DMS153 treated with DMSO at 0.1 percent for 48 hours (cell line): ENCODE measurements around the gene EXOC2.
"Not testable (repeated sequence)": the region's sequence is repeated elsewhere in the genome, so short reads cannot be mapped to it uniquely, and the experiment has no call there.

Source experiments
- DNase-seq: peaks from one replicate; lab custom pipeline; 2025; ENCODE audit not compliant: unreplicated experiment; lab: John Stamatoyannopoulos, UW

EXOC2 gene

GRCh38 chr6:709471-710056 lies 16.6 kb upstream of the EXOC2 start:
- DNase-seq: no peak

GRCh38 chr6:708237-708598 lies 15.3 kb upstream of the EXOC2 start:
- DNase-seq: no peak

- no peak for DNase-seq
Measured at GRCh38 chr6:707576-708236, 14.8 kb upstream of the EXOC2 start.

- DNase-seq: no peak
Measured at GRCh38 chr6:706819-707381, 14.0 kb upstream of the EXOC2 start.

DNA sequence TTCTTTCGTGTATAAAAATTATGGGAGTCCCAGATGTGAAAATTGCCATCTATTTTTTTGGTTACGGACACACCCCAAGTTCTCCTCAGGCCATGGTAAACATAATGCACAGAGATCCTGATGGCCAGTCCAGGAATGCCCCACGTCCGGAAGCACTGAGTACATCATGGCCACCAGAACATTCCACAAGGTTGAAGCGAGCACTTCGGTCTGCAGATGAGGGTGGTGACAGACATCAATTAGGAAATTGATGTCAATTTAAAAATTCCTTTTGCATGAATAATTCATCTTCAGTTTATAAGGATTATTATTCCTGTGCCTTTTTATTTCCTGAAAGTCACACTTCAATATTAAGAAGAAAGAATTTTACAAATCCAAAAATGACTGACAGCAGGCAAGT lies 13.2 kb upstream of the EXOC2 start:
- DNase-seq: no peak

GRCh38 chr6:705047-705446 lies 12.1 kb upstream of the EXOC2 start:
- no peak for DNase-seq

DNA sequence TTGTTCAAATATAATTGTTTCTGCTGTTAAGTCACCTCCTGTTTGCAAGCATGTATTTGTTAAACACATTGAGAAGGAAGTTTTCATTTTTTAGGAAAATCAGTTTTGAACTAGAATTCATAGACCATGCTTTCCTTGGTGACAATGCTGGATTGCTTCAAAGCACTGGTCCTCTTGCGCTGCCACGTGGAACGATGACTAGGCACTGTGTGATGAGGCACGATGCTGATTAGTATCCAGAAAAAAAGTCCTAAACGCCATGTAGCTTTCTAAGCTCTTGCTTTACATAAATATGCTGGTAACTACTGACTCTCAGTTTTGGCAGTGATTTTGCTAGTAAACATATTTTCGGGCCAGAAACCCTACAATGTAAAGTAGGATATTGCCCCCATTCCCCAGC lies 11.1 kb upstream of the EXOC2 start:
- DNase-seq: no peak

GRCh38 chr6:703552-703951 lies 10.6 kb upstream of the EXOC2 start:
- DNase-seq: no peak

GRCh38 chr6:701700-702479 lies 9.0 kb upstream of the EXOC2 start:
- DNase-seq: no peak

- DNase-seq: no peak
Measured at GRCh38 chr6:701215-701614, 8.3 kb upstream of the EXOC2 start.

- no peak for DNase-seq
Measured at GRCh38 chr6:700490-700889, 7.6 kb upstream of the EXOC2 start.

GRCh38 chr6:699319-699718 lies 6.4 kb upstream of the EXOC2 start:
- DNase-seq: no peak

GRCh38 chr6:694431-695126 lies 1.6 kb upstream of the EXOC2 start:
- not testable (repeated sequence) for DNase-seq

GRCh38 chr6:693723-694009 lies 727 bp upstream of the EXOC2 start:
- DNase-seq: no peak

GRCh38 chr6:692356-692851 lies 535 bp downstream of the EXOC2 start:
- DNase-seq: no peak

GRCh38 chr6:689223-689622 lies 3.7 kb downstream of the EXOC2 start:
- DNase-seq: no peak

DNA sequence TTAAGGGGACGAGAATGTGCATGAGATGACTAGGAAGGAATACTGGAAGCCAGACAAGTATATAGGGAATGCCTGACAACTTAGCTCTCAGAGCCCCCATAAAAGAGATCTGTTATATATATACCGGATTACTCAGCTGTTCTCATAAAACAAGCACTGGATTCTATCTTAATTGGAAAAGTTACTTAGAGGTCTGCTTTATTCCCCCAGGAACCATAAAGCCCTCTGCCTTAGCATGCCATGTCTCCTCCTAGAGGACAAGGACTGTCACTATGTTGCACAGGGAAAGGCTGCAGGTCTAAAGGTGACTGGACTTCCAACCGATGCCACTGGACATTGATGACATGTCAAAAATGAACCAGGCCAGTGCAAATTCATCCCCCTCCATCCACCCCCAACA lies 6.4 kb downstream of the EXOC2 start:
- no peak for DNase-seq

DNA sequence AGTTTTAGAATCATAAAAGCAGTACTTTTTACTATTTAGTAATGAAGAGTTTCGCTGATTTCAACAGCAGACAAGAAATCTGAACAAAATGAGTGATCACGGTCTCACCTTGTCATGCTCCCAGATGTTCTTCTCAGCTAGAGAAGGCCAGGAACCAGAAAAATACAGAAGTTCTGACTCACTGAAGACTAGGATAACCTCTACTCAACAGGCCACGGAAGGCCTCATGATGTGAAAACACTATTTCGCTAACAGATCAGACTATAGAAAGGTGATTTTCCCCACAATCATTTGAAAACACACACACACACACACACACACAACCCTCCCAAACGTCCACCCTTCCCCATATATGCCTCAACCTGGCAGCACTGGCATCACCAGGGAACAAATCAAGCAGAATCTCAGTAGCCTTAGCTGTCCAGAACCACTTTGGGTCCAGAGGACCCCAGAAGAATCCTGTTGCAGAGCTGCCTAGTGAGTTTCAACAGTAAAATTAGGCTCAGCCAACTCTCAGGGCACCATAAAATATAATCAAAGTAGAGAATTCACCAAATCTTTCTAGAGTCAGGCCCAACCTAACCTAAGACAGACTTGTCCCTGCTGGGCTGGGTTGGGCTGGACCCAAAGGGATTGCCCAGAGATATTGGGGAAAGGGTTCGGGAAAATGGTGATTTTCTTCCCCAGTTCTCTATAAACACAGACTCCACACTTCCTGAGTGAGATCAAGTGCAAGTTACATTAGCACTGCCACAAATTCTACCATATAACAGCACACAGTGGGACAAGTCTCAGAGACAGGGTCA lies 7.9 kb downstream of the EXOC2 start:
- no peak for DNase-seq

DNA sequence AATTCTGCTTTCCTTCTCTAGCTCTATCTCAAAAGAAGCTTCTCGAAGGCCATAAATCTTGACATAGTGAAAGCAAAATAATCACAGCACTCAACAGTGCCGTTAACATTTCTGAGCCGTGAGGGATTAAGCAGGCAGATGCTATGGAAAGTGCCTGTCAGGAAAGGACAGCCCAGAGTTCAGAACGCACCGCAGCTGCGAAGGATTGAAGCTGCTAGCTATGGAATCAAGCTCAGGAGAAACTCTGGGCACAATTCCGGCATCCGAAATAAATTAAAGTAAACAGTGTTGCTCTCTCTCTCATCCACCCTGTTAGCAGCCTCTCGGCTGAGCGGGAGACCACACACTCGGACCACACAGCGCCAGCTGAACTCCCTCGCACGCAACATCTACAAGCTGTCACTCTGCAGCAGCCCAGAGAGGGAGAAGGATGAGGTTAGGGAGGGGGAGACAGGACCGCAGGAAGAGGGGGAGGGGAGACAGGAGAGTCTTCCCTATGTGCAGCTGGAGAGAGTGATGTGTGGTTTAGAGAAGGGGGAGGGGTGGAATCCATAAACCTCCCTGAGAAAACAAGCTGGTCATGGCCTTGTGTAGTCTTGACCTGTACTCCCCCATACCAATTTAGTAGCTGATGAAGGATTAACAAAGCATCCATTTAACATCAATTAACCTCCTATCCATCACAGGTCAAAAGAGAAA lies 9.0 kb downstream of the EXOC2 start:
- DNase-seq: peak; percentile 19

- no peak for DNase-seq
Measured at GRCh38 chr6:680666-681340, 12.1 kb downstream of the EXOC2 start.
